Upper lobe of left lung (tissue), 6 donors: Measurements from ENCODE around the gene TP73. TPM values are rescaled to one million over a fixed set of nuclear protein-coding genes. Genes with fewer than 3 reads are reported as not detected.
A peak's percentile ranks its signal among the peaks of the same experiment; 100 is the strongest.

Experiments used
- ATAC-seq, 2 donors: fragments of 200-7000 bp; cut with Tn5 transposase; one replicate each; pipeline ENCODE4 v1.9.1; 2022; ENCODE audit warnings: mild to moderate bottlenecking in 2 of 2, moderate library complexity in 2 of 2; ENCODE audit not compliant: low FRiP score in 2 of 2
- DNase-seq, 2 donors: peaks; one replicate each; pipeline ENCODE4 v3.0.0-alpha.2; 2019 to 2020
- H3K27ac ChIP-seq, 4 donors: fragments of 200-600 bp; sonication (generic); one replicate each; pipeline ENCODE4 v1.5.1; 2016 to 2019
- H3K27me3 ChIP-seq, 4 donors: fragments of 200-600 bp; sonication (generic); one replicate each; pipeline ENCODE4 v1.5.1; 2017 to 2019
- H3K36me3 ChIP-seq, 4 donors: fragments of 200-600 bp; sonication (generic); one replicate each; pipeline ENCODE4 v1.5.1; 2016 to 2019
- H3K4me1 ChIP-seq, 4 donors: fragments of 200-600 bp; sonication (generic); one replicate each; pipeline ENCODE4 v1.5.1; 2018 to 2019
- H3K4me3 ChIP-seq, 4 donors: fragments of 200-600 bp; sonication (generic); one replicate each; pipeline ENCODE4 v1.5.1; 2017 to 2019; ENCODE audit warnings: mild to moderate bottlenecking in 2 of 4, moderate library complexity in 1 of 4
- H3K9me3 ChIP-seq, 4 donors: fragments of 200-600 bp; sonication (generic); one replicate each; pipeline ENCODE4 v1.5.1; 2018 to 2019
- EP300 ChIP-seq, 4 donors: sonication (generic); formaldehyde crosslinking; IDR thresholded peaks; one replicate each; pipeline ENCODE4 v1.5.1; 2017; ENCODE audit warnings: antibody characterized with exemption in 4 of 4, control low read depth in 2 of 4
- POLR2A ChIP-seq, 4 donors: fragments of 450-650 bp; IDR thresholded peaks; one replicate each; pipeline ENCODE4 v1.5.1; 2016 to 2017; ENCODE audit warnings: antibody characterized with exemption in 4 of 4, mild to moderate bottlenecking in 2 of 4
- POLR2AphosphoS5 ChIP-seq, 2 donors: sonication (generic); formaldehyde crosslinking; IDR thresholded peaks; one replicate each; pipeline ENCODE4 v1.5.1; 2017; ENCODE audit warnings: antibody characterized with exemption in 2 of 2
- WGBS, 2 donors: methylation state at CpG; one replicate each; pipeline ENCODE4 v1.1.5; 2017 to 2018; 5-methylcytosine and 5-hydroxymethylcytosine counted together
- total RNA-seq, 6 donors: library from RNA; depleted of rRNA in 4 of 6; stranded (reverse); fragments of >200 nt in 4 of 6; gene quantifications; one replicate each; pipeline versions ENCODE4 v1.1.0 to v1.2.1, GENCODE V29; 2016 to 2021
- TF ChIP-seq, protein P1 (sequence below), 6 experiments: fragments of 450-650 bp in 4 of 6; fragments of 200-600 bp in 2 of 6; sonication (generic) in 2 of 6; IDR thresholded peaks; one replicate each; pipeline ENCODE4 v1.5.1; 2016 to 2019; ENCODE audit warnings: antibody characterized with exemption in 6 of 6
- donor health status: DM: no; HTN: no; CAD: no; lungs with moderate emphysema.
- donor health status: DM: no; HTN: yes; CAD: no; lungs with severe emphysema.

TP73 gene
- total RNA-seq, 6 donors from 2014 or later: 0.77 to 9.8 (median 4.1) TPM

DNA sequence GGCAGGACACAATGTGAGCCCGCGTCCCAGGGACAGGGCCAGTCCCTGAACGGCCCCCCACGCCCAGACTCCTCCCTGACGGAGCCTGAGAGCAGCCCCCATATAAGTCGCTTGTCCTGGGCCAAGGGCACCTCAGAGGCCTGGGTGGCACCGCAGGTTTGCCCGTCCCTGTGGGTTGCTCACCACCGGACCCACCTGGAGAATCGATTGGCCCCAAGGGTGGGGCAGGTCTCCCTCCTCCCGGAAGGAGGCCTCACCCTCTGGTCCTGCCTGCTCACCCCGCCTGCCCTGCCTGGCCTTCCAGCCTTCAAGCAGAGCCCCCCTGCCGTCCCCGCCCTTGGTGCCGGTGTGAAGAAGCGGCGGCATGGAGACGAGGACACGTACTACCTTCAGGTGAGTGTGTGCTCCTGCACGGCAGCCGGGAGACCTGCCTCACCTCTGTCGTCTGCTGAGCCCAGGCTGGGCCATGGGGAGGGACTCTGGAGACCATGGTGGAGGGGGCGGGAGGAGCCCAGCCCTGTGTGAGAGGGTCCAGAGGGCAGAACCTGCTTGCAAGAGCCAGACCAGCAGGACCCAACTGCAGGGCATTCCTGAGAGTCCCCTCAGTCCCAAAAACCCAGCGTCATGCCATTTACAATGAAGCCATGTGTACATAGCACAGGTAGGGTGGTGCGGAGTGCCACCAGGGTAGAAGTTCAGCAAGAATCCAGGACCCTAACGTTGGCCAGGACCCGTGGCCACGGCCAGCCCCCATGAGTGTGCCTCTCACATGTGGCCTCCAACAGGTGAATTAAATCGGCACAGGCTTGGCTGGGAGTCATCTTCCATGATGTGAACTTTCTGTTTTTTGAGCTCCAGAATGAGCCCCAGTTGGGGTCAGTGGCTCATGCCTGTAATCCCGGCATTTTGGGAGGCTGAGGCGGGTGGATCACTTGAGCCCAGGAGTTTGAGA, 75.8 kb downstream of the TP73 start:
- H3K27ac ChIP-seq: no peak overlapping the region
- WGBS, 2 donors: 87 to 93% methylated on average over 8 to 30 of the region's 31 CpGs
- H3K4me1 ChIP-seq: peaks cover 0 to 4% (median 0%) of the 10 kb centered on the region in 4 donors
- ATAC-seq (no peak), DNase-seq (peak in 1 of 2 donors; percentile 76)
- TF ChIP-seq EP300 (IDR thresholded peaks at IDR 0.05): no peak
- TF ChIP-seq, protein P1, sequence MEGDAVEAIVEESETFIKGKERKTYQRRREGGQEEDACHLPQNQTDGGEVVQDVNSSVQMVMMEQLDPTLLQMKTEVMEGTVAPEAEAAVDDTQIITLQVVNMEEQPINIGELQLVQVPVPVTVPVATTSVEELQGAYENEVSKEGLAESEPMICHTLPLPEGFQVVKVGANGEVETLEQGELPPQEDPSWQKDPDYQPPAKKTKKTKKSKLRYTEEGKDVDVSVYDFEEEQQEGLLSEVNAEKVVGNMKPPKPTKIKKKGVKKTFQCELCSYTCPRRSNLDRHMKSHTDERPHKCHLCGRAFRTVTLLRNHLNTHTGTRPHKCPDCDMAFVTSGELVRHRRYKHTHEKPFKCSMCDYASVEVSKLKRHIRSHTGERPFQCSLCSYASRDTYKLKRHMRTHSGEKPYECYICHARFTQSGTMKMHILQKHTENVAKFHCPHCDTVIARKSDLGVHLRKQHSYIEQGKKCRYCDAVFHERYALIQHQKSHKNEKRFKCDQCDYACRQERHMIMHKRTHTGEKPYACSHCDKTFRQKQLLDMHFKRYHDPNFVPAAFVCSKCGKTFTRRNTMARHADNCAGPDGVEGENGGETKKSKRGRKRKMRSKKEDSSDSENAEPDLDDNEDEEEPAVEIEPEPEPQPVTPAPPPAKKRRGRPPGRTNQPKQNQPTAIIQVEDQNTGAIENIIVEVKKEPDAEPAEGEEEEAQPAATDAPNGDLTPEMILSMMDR (IDR thresholded peaks at IDR 0.05): no peak
- no peak for TF ChIP-seq POLR2A (IDR thresholded peaks at IDR 0.05)
- TF ChIP-seq POLR2AphosphoS5 (IDR thresholded peaks at IDR 0.05): no peak
- H3K36me3 ChIP-seq: no peaks in the 10 kb centered on the region
- H3K4me3 ChIP-seq: no peak overlapping the region
- no peaks in the 10 kb centered on the region for H3K9me3 ChIP-seq
- H3K27me3 ChIP-seq: no peaks in the 10 kb centered on the region

DNA sequence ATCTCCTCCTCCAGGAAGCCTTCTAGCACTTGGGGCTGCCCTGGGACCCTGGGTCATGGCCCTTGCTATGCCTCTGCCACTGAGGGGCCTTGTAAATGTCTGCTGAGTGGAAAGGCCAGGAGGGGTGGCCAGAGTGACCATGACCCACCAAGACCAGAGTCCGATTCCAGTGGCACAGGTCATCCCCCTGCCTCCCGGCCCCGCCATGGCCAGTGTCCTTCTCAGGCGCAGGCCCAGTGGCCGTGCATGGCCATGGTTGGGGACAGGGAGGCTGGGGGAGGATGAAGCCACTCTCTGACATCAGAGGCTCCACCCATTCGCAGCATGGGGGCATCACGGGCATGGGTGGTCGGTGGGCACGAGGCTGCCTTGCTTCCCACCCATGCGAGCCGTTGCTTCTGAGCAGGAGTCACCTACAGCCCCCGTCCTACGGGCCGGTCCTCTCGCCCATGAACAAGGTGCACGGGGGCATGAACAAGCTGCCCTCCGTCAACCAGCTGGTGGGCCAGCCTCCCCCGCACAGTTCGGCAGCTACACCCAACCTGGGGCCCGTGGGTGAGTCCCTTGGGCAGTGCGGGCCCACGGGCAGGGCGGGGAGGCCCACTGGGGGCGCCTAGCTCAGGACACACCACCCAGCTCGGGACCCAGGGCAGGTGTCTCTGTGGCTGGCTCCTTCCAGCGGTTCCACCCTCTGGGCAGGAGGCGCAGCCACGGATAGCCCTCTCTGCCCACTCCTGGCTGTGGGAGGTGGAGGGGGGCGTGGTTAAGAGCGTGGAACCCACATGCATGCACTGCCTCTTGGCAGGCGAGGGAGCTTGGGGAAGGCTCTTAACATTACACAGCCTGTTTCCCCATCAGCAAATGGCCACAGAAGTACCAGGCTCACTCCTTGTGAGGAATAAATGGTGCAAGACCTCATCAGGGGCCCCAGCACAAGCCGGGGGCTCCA, 77.6 kb downstream of the TP73 start:
- no peak for TF ChIP-seq POLR2AphosphoS5 (IDR thresholded peaks at IDR 0.05)
- no peak for TF ChIP-seq POLR2A (IDR thresholded peaks at IDR 0.05)
- TF ChIP-seq, protein P1 (IDR thresholded peaks at IDR 0.05): no peak
- no peak for TF ChIP-seq EP300 (IDR thresholded peaks at IDR 0.05)
- ATAC-seq (no peak), DNase-seq (peak in 1 of 2 donors; percentile 82)
- H3K27me3 ChIP-seq: no peaks in the 10 kb centered on the region
- no peak overlapping the region for H3K4me3 ChIP-seq
- H3K4me1 ChIP-seq: peaks cover 0 to 4% (median 0%) of the 10 kb centered on the region in 4 donors
- H3K27ac ChIP-seq: no peak overlapping the region
- WGBS, 2 donors: 84 to 94% methylated on average over 8 to 27 of the region's 32 CpGs
- H3K36me3 ChIP-seq: peaks cover 0 to 2% (median under 1%) of the 10 kb centered on the region in 4 donors
- no peaks in the 10 kb centered on the region for H3K9me3 ChIP-seq

DNA sequence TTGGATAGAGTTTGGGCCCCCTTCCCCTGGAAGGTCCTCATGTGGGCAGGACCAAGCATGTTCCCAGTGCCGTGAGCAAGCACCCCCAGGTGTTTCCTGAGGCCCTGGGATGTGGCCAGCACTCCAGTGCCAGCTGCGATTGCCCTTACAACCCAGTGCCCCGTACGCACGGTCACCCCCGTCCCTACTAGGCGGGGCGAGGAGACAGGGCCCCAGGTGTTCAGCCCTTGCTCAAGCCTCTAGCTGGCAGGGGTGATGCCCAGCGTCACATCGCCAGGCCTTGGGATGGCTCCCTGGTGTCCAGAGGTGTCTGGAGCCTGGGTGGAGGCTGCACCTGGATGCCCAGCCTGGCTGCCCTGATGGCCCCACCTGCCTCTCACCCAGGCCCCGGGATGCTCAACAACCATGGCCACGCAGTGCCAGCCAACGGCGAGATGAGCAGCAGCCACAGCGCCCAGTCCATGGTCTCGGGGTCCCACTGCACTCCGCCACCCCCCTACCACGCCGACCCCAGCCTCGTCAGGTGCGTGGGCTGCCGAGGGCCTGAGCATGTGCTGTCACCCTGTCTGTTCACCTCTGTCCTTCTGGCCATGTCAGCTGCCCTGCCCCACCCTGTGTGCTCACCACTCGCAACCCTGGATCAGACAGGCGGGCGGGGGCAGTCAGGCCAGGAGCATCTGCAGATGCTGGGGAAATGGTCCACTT, 78.4 kb downstream of the TP73 start:
- Histone ChIP-seq H3K4me3 (no peak overlapping the region), H3K9me3 (no peaks in the 10 kb centered on the region), H3K36me3 (peaks cover 0 to 10% (median 8%) of the 10 kb centered on the region in 4 donors), H3K27ac (no peak overlapping the region), H3K27me3 (no peaks in the 10 kb centered on the region), H3K4me1 (peaks cover 0 to 4% (median 0%) of the 10 kb centered on the region in 4 donors)
- TF ChIP-seq POLR2AphosphoS5 (IDR thresholded peaks at IDR 0.05): no peak
- TF ChIP-seq EP300 (IDR thresholded peaks at IDR 0.05): no peak
- TF ChIP-seq, protein P1 (IDR thresholded peaks at IDR 0.05): no peak
- TF ChIP-seq POLR2A (IDR thresholded peaks at IDR 0.05): no peak
- ATAC-seq (no peak), DNase-seq (peak in 1 of 2 donors; percentile 72)
- WGBS, 2 donors: 63 to 81% methylated on average over 4 to 25 of the region's 25 CpGs

DNA sequence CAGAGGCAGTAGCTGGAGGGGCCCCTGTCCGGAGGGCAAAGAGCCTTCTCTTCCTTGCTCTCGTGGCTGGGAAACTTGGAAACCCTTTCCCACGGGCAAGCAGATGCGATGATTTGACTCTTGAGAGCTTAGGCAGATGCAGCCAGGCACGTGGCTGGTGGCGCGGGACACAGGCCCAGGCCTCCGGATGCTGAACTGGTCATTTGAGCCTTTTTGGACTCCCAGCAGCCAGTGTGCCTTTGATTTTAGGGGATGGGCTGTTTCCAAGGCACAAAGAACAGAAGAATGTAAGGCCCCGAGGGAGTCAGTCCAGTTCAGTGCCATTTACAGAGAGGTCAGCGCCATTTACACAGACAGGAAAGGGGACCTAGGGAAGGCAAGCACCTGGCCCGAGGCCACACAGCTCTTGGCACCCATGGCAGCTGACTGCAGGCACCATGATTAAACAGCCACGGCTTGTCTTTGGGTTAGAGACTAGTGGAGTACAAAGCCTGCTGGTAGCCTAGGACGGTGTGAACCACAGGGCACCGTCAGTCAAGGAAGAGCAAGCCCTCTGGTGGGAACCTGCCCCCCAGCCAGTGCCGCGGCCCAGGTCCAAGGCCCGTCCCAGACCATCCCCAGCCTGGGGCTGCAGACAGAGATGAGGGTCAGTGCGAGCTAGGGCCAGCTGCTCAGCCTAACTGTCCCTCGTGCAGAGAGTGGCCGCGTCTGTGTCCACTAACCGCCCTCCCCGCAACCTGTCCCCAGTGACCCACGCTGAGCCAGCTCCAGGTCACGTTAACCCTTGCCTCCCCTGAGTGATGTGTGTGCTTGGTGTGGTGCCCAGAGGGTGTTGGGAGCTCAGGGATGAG, 79.5 kb downstream of the TP73 start:
- WGBS, 2 donors: 60 to 76% methylated on average over 11 to 23 of the region's 25 CpGs
- no peak for ATAC-seq

More for the DNA sequence above, 79.5 kb downstream of the TP73 start:
- Histone ChIP-seq H3K36me3 (peaks cover 0 to 18% (median 13%) of the 10 kb centered on the region in 4 donors), H3K4me1 (peaks cover 0 to 4% (median 0%) of the 10 kb centered on the region in 4 donors), H3K27ac (no peak overlapping the region), H3K4me3 (no peak overlapping the region), H3K9me3 (no peaks in the 10 kb centered on the region), H3K27me3 (no peaks in the 10 kb centered on the region)
- peak in 1 of 2 donors; percentile 62 for DNase-seq
- TF ChIP-seq POLR2AphosphoS5 (IDR thresholded peaks at IDR 0.05): no peak
- TF ChIP-seq EP300 (IDR thresholded peaks at IDR 0.05): no peak
- TF ChIP-seq, protein P1 (IDR thresholded peaks at IDR 0.05): no peak
- no peak for TF ChIP-seq POLR2A (IDR thresholded peaks at IDR 0.05)
